Measurements from ENCODE around the gene IRAK4.

- TF ChIP-seq TAF1 (IDR thresholded peaks at IDR 0.05; ENCODE audit: low read depth, low read length) (no peak), POLR2A (IDR thresholded peaks at IDR 0.05; ENCODE audit: low read depth, low read length) (no peak)
Measured at GRCh38 chr12:43827093-43827492, 68.3 kb downstream of the IRAK4 start.

Measured in GM12891 (cell line).